Measurements from ENCODE around the gene MRPS18A. TPM values are rescaled to one million over a fixed set of nuclear protein-coding genes. Genes with fewer than 3 reads are reported as not detected.

Gene MRPS18A
- total and polyA plus RNA-seq, 9 of the 15 experiments (the other 6 are each of a cell fraction or from before 2014, with no cell fraction given): 87.5 to 243 (median 125) TPM

GRCh38 chr6:43630980-43631619 is 56.5 kb downstream of the MRPS18A start (continued):
- TF ChIP-seq BRD4 (IDR thresholded peaks at IDR 0.05): no peak
- TF ChIP-seq RBM17 (IDR thresholded peaks at IDR 0.05; ENCODE audit: borderline replicate concordance, low read depth, low read length): no peak
- TF ChIP-seq POU5F1 (IDR thresholded peaks at IDR 0.05; ENCODE audit: borderline replicate concordance, low read depth, low read length, partially characterized antibody): no peak
- TF ChIP-seq ATF1 (CRISPR knock-in tag; IDR thresholded peaks at IDR 0.05): no peak
- peak; percentile 46 for TF ChIP-seq ATF1 (tag; IDR thresholded peaks at IDR 0.05)
- TF ChIP-seq ZNF239 (CRISPR knock-in tag; IDR thresholded peaks at IDR 0.05): peak; percentile 56; the same call in 1 of the 2 replicates
- peak; percentile 78; the same call in 1 of the 2 replicates for TF ChIP-seq NFATC3 (IDR thresholded peaks at IDR 0.05)
- TF ChIP-seq NR3C1 (CRISPR knock-in tag; IDR thresholded peaks at IDR 0.05): no peak
- TF ChIP-seq GATAD2B (IDR thresholded peaks at IDR 0.05; ENCODE audit: borderline replicate concordance): no peak
- no peak for TF ChIP-seq ZNF408 (CRISPR knock-in tag; IDR thresholded peaks at IDR 0.05; ENCODE audit: low read depth)
- peak; percentile 100 for TF ChIP-seq TAL1 (IDR thresholded peaks at IDR 0.05)
- TF ChIP-seq ZNF512 (tag; IDR thresholded peaks at IDR 0.05): no peak
- 0 out of 2 replicates have a peak, but pooled peaks have one; percentile 76 for TF ChIP-seq OTX1 (CRISPR knock-in tag; IDR thresholded peaks at IDR 0.05)
- peak; percentile 60; the same call in 1 of the 2 replicates for TF ChIP-seq ZNF134 (CRISPR knock-in tag; conservative IDR thresholded peaks at IDR 0.05)
- TF ChIP-seq RHOXF2B (CRISPR knock-in tag; conservative IDR thresholded peaks at IDR 0.05): peak; percentile 69; the same call in 1 of the 2 replicates
- peak; percentile 34; the same call in 1 of the 2 replicates for TF ChIP-seq HLTF (IDR thresholded peaks at IDR 0.05)
- no peak for TF ChIP-seq NCOA2 (IDR thresholded peaks at IDR 0.05; ENCODE audit: partially characterized antibody in 2 of 2)
- TF ChIP-seq EHMT2 (IDR thresholded peaks at IDR 0.05): peak; percentile 79
- no peak for TF ChIP-seq NCOR1 (IDR thresholded peaks at IDR 0.05)
- peak; percentile 99 for TF ChIP-seq PML (IDR thresholded peaks at IDR 0.05; ENCODE audit: low read length)
- TF ChIP-seq RFX7 (CRISPR knock-in tag; IDR thresholded peaks at IDR 0.05): no peak
- TF ChIP-seq TRIM24 (IDR thresholded peaks at IDR 0.05): peak; percentile 96 to 97
- peak; percentile 76 for TF ChIP-seq PBX2 (CRISPR knock-in tag; IDR thresholded peaks at IDR 0.05; ENCODE audit: low read depth)
- TF ChIP-seq PBX2 (tag; conservative IDR thresholded peaks at IDR 0.05; ENCODE audit: low read depth): peak; percentile 85
- TF ChIP-seq CEBPZ (IDR thresholded peaks at IDR 0.05; ENCODE audit: borderline replicate concordance, low read depth, low read length): no peak
